CD4-positive, CD25-positive, alpha-beta regulatory T cell (primary cell): Measurements from ENCODE around the gene ZMPSTE24. TPM values are rescaled to one million over a fixed set of nuclear protein-coding genes. Genes with fewer than 3 reads are reported as not detected.

Experiments used
- ATAC-seq, 2 donors: fragments of 150-1000 bp; cut with Tn5 transposase; one replicate each; pipeline ENCODE4 v1.10.0; 2021; ENCODE audit warnings: low read depth in 2 of 2, moderate number of reproducible peaks in 2 of 2, moderate library complexity in 1 of 2
- DNase-seq, 3 donors: peaks; one replicate each; pipeline versions ENCODE4 v3.0.0 to v3.0.0-alpha.2; 2012 to 2022; ENCODE audit warnings: mixed read lengths in 1 of 3
- H3K27ac ChIP-seq: one replicate; pipeline ENCODE4 v1.7.0; 2013; ENCODE audit warnings: mild to moderate bottlenecking, low read length; ENCODE audit not compliant: insufficient read depth, poor library complexity, severe bottlenecking
- H3K27me3 ChIP-seq: one replicate; pipeline ENCODE4 v1.7.0; 2013; ENCODE audit warnings: low read length; ENCODE audit not compliant: control insufficient read depth, insufficient read depth
- H3K36me3 ChIP-seq: one replicate; pipeline ENCODE4 v1.7.0; 2013; ENCODE audit warnings: mild to moderate bottlenecking, low read length, moderate library complexity; ENCODE audit not compliant: control insufficient read depth, insufficient read depth
- H3K4me1 ChIP-seq: 2 replicates; pipeline ENCODE4 v1.7.0; 2013; ENCODE audit warnings: mild to moderate bottlenecking, low read length; ENCODE audit not compliant: insufficient read depth, control insufficient read depth, poor library complexity, severe bottlenecking
- H3K4me3 ChIP-seq: one replicate; pipeline ENCODE4 v1.7.0; 2013; ENCODE audit warnings: low read depth, mild to moderate bottlenecking, low read length, moderate library complexity
- H3K9me3 ChIP-seq, 2 experiments: 1 replicate in 1 of 2; 2 replicates in 1 of 2; pipeline ENCODE4 v1.7.0; 2013; ENCODE audit warnings: low read length in 2 of 2, mild to moderate bottlenecking in 1 of 2, moderate library complexity in 1 of 2; ENCODE audit not compliant: control insufficient read depth in 2 of 2
- H3K27ac Mint-ChIP-seq, 3 donors: one replicate each; pipeline ENCODE4 v1.8.0; 2020 to 2022; ENCODE audit warnings: mild to moderate bottlenecking in 3 of 3, mixed read lengths in 3 of 3, moderate library complexity in 2 of 3
- H3K27me3 Mint-ChIP-seq: one replicate; pipeline ENCODE4 v1.8.0; 2022; ENCODE audit warnings: mild to moderate bottlenecking, mixed read lengths
- H3K36me3 Mint-ChIP-seq: one replicate; pipeline ENCODE4 v1.8.0; 2020; ENCODE audit warnings: mixed read lengths
- H3K4me1 Mint-ChIP-seq, 4 donors: one replicate each; pipeline ENCODE4 v1.8.0; 2020 to 2022; ENCODE audit warnings: mixed read lengths in 4 of 4, mild to moderate bottlenecking in 1 of 4
- H3K4me3 Mint-ChIP-seq, 4 donors: one replicate each; pipeline ENCODE4 v1.8.0; 2020 to 2022; ENCODE audit warnings: mild to moderate bottlenecking in 4 of 4, mixed read lengths in 4 of 4, moderate library complexity in 3 of 4
- H3K9me3 Mint-ChIP-seq, 7 donors: one replicate each; pipeline ENCODE4 v1.8.0; 2020 to 2022; ENCODE audit warnings: mixed read lengths in 7 of 7, mild to moderate bottlenecking in 3 of 7, moderate library complexity in 2 of 7
- polyA plus RNA-seq, 4 donors: library from polyadenylated mRNA; unstranded; fragments of 300-500 nt; fragmentation: Illumina TruSeq; gene quantifications; one replicate each; pipeline ENCODE4 v1.2.3, GENCODE V29; 2021
- total RNA-seq: library from RNA; stranded (reverse); gene quantifications from one replicate; pipeline ENCODE4 v1.2.3, GENCODE V29; 2022

Gene ZMPSTE24
- total and polyA plus RNA-seq, 5 donors from 2014 or later: 12.2 to 35.1 (median 31.8) TPM

DNA sequence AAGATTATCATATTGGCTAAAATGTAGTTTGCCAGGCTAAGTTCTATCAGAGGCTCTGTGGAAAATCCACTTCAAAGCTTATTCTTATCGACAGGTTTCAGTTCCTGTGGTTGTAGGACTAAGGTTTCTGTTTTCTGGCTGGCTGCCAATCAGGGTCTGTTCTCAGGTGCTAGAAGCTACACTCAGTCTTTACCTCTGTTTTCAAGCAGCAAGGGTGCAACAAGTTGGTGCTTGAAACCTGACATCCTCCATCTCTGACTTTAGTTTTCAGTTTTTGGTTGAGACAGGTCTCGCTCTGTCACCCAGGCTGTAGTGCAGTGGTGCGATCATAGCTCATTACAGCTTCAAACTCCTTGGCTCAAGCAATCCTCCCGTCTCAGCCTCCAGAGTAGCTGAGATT is 25.6 kb upstream of the ZMPSTE24 start:
- Histone ChIP-seq H3K27me3 (no peaks in the 10 kb centered on the region), H3K9me3 (no peaks in the 10 kb centered on the region), H3K4me3 (peak overlapping the region; percentile 27), H3K4me1 (peaks cover 15% of the 10 kb centered on the region), H3K27ac (peak overlapping the region; percentile 37), H3K36me3 (peaks cover 41% of the 10 kb centered on the region)
- H3K27me3 Mint-ChIP-seq: no peaks in the 10 kb centered on the region
- H3K4me1 Mint-ChIP-seq: peaks cover 18 to 43% (median 25%) of the 10 kb centered on the region in 4 donors
- H3K9me3 Mint-ChIP-seq: peaks cover 0 to 3% (median 0%) of the 10 kb centered on the region in 7 donors
- H3K4me3 Mint-ChIP-seq: peak overlapping the region in 3 of 4 donors; percentile 36 to 71 (median 63)
- H3K27ac Mint-ChIP-seq: peak overlapping the region in 2 of 3 donors; percentile 80 to 82
- ATAC-seq (peak; percentile 79 to 85), DNase-seq (peak; percentile 50 to 95 (median 79))
- peaks cover 62% of the 10 kb centered on the region for H3K36me3 Mint-ChIP-seq

DNA sequence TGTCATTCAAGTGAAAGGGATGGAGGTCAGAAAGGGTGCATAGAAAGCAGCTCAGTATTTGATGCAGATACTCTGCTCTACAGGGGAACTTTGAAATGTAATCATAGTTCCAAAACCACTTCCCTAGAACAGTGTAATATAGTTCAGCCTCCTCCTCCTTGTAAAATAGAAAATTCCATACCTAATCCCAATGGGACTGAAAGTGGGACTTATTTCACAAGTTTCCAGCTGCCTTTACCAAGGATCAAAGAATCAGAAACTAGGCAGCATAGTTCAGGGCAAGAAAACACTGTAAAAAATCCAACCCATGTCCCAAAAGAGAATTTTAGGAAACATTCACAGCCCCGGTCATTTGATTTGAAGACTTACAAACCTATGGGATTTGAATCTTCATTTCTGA is 18.4 kb upstream of the ZMPSTE24 start:
- Histone ChIP-seq H3K4me3 (no peak overlapping the region), H3K9me3 (no peaks in the 10 kb centered on the region), H3K4me1 (peaks cover 12% of the 10 kb centered on the region), H3K36me3 (peaks cover 26% of the 10 kb centered on the region), H3K27me3 (no peaks in the 10 kb centered on the region), H3K27ac (no peak overlapping the region)
- H3K36me3 Mint-ChIP-seq: peaks cover 41% of the 10 kb centered on the region
- peaks cover 12 to 43% (median 21%) of the 10 kb centered on the region in 4 donors for H3K4me1 Mint-ChIP-seq
- H3K27me3 Mint-ChIP-seq: no peaks in the 10 kb centered on the region
- ATAC-seq (no peak), DNase-seq (no peak)
- no peaks in the 10 kb centered on the region for H3K9me3 Mint-ChIP-seq
- H3K4me3 Mint-ChIP-seq: no peak overlapping the region
- peak overlapping the region in 1 of 3 donors; percentile 5 for H3K27ac Mint-ChIP-seq

DNA sequence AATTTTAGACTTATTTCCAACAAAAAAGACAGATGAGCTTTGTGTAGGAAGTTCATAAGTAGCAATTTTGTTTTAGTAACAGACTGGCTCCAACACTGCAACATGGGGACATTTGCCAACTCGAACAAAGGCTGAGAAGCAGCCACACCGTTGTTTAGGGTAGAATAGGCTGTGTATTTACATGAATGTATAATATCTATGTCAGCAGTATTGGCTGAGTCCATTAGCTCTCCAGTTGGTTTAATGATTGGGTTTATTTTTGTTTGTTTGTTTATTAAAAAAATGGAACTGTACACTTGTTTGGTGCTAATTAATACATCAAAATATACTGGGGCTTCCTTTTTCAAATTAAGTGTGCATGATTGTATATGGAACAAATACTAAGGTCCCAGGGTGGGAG is 17.6 kb upstream of the ZMPSTE24 start:
- Mint-ChIP-seq H3K4me1 (peaks cover 12 to 43% (median 21%) of the 10 kb centered on the region in 4 donors), H3K4me3 (no peak overlapping the region), H3K9me3 (peaks cover 0 to 2% (median 0%) of the 10 kb centered on the region in 7 donors), H3K27ac (no peak overlapping the region), H3K36me3 (peaks cover 38% of the 10 kb centered on the region), H3K27me3 (no peaks in the 10 kb centered on the region)
- peaks cover 12% of the 10 kb centered on the region for H3K4me1 ChIP-seq
- H3K9me3 ChIP-seq: no peaks in the 10 kb centered on the region
- no peaks in the 10 kb centered on the region for H3K27me3 ChIP-seq
- H3K36me3 ChIP-seq: peaks cover 26% of the 10 kb centered on the region
- no peak for ATAC-seq
- DNase-seq: no peak
- no peak overlapping the region for H3K27ac ChIP-seq
- H3K4me3 ChIP-seq: no peak overlapping the region

DNA sequence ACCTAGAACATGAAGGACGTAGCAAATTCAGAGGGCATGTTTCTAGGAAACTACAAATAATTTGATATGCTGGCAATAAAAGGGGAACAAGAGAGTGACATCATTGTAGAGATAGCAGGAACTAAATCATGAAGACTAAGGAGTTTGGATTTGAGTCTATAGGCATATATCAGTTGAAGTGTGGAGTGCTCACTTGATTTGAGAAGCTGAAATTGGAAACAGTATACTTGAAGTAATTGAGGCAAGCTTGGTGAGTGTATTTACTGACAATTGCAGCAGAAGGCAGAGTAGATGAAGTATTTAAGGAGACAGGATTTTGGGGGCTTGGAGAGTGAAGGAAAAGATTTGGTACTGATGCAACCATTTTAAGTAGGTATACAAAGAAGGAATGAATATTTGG is 16.7 kb upstream of the ZMPSTE24 start:
- Mint-ChIP-seq H3K27me3 (no peaks in the 10 kb centered on the region), H3K4me1 (peaks cover 12 to 43% (median 21%) of the 10 kb centered on the region in 4 donors), H3K4me3 (peak overlapping the region; percentile 1 to 28 (median 8)), H3K27ac (peak overlapping the region; percentile 14 to 97 (median 72)), H3K36me3 (peaks cover 29% of the 10 kb centered on the region), H3K9me3 (peaks cover 0 to 2% (median 0%) of the 10 kb centered on the region in 7 donors)
- DNase-seq (no peak), ATAC-seq (peak; percentile 5 to 19)
- Histone ChIP-seq H3K9me3 (no peaks in the 10 kb centered on the region), H3K36me3 (peaks cover 17% of the 10 kb centered on the region), H3K27me3 (no peaks in the 10 kb centered on the region), H3K4me1 (peaks cover 12% of the 10 kb centered on the region), H3K4me3 (peak overlapping the region; percentile 51), H3K27ac (peak overlapping the region; percentile 55)

DNA sequence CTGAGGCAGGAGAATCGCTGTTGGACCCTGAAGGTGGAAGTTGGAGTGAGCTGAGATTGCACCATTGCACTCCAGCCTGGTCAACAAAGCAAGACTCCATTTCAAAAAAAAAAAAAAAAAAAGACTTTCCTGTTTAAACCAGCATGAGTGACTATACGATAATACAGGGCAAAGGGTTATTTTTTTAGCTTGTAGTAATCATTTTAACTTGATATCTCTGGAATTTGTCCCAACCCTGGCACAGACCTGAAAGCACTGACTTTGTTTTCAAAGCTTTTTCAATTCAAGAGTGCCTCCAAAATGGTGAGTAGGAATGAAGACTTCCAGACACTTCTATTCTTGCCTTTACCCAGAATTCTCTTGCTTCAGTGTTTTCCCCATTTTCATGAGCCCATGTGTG is 14.7 kb upstream of the ZMPSTE24 start:
- H3K9me3 ChIP-seq: no peaks in the 10 kb centered on the region
- H3K4me3 Mint-ChIP-seq: no peak overlapping the region
- no peak overlapping the region for H3K27ac ChIP-seq
- H3K4me3 ChIP-seq: no peak overlapping the region
- peaks cover 12% of the 10 kb centered on the region for H3K36me3 Mint-ChIP-seq
- DNase-seq (no peak), ATAC-seq (no peak)
- H3K27me3 ChIP-seq: no peaks in the 10 kb centered on the region
- H3K27ac Mint-ChIP-seq: peak overlapping the region in 2 of 3 donors; percentile 5 to 19
- no peaks in the 10 kb centered on the region for H3K27me3 Mint-ChIP-seq
- H3K4me1 Mint-ChIP-seq: peaks cover 11 to 41% (median 20%) of the 10 kb centered on the region in 4 donors
- peaks cover 12% of the 10 kb centered on the region for H3K4me1 ChIP-seq
- H3K36me3 ChIP-seq: no peaks in the 10 kb centered on the region
- H3K9me3 Mint-ChIP-seq: peaks cover 0 to 2% (median 0%) of the 10 kb centered on the region in 7 donors

DNA sequence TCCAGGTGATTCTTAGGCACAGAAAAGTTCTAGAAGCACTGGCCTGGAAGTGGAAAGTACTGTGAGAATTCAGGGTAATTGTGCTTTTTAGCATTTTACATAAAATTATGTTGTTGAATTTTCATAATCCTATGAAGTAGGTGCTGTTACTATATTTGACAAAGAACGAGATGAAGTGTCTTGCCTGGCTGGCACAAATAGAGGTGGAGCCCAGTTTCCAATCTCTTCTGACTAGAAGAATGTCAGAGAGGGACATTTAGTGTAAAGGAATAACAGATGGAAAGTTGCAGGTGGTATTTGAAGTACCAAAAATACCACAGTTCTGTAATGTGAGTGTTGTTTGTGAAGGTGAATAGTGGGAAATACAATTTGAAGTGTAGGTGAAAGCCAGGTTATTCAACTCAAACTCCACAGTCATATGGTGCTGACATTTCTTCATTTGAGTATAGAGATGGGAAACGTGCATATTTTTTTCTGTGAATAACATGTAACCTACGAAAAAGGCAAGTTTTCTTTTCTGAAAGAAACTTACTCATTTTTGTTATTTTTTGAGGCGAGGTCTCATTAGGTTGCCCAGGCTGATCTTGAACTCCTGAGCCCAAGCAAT is 13.8 kb upstream of the ZMPSTE24 start:
- Histone ChIP-seq H3K4me3 (no peak overlapping the region), H3K36me3 (no peaks in the 10 kb centered on the region), H3K9me3 (no peaks in the 10 kb centered on the region), H3K27me3 (no peaks in the 10 kb centered on the region), H3K27ac (no peak overlapping the region), H3K4me1 (peaks cover 12% of the 10 kb centered on the region)
- H3K4me1 Mint-ChIP-seq: peaks cover 7 to 38% (median 20%) of the 10 kb centered on the region in 4 donors
- H3K4me3 Mint-ChIP-seq: no peak overlapping the region
- H3K27me3 Mint-ChIP-seq: no peaks in the 10 kb centered on the region
- peaks cover 0 to 2% (median 0%) of the 10 kb centered on the region in 7 donors for H3K9me3 Mint-ChIP-seq
- peaks cover 6% of the 10 kb centered on the region for H3K36me3 Mint-ChIP-seq
- no peak for ATAC-seq
- DNase-seq: no peak
- H3K27ac Mint-ChIP-seq: peak overlapping the region in 1 of 3 donors; percentile 19

- no peaks in the 10 kb centered on the region for H3K36me3 Mint-ChIP-seq
- H3K4me1 Mint-ChIP-seq: peaks cover 6 to 26% (median 18%) of the 10 kb centered on the region in 4 donors
- DNase-seq: no peak
- Histone ChIP-seq H3K9me3 (no peaks in the 10 kb centered on the region), H3K27me3 (no peaks in the 10 kb centered on the region), H3K36me3 (no peaks in the 10 kb centered on the region), H3K27ac (no peak overlapping the region), H3K4me1 (peaks cover 12% of the 10 kb centered on the region), H3K4me3 (no peak overlapping the region)
- peak overlapping the region in 1 of 3 donors; percentile 57 for H3K27ac Mint-ChIP-seq
- H3K27me3 Mint-ChIP-seq: no peaks in the 10 kb centered on the region
- peaks cover 0 to 2% (median 0%) of the 10 kb centered on the region in 7 donors for H3K9me3 Mint-ChIP-seq
- no peak for ATAC-seq
- no peak overlapping the region for H3K4me3 Mint-ChIP-seq
Observed at GRCh38 chr1:40245686-40246085, 12.3 kb upstream of the ZMPSTE24 start.

DNA sequence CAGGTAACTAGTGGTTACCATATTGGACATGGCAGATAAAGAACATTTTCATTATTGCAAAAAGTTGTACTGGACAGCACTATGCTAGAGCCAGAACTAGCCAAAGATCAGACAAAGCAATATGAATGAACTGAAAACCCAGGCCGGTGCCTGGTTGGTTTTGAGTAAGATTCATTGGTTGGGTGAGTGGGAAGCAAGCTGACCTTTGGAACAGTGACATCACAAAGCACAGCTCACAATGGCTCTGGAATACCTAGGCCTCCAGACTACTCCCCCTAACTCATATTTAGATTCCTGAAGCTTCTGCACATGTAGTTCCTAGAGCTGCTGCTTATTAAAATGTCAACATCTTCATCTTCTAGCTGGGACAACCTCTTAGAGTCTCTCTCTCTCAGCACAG is 10.4 kb upstream of the ZMPSTE24 start, which contains the start of gene TMCO2:
Gene TMCO2, plus strand, starts transcription at position 283 of the 400 bp plus-strand sequence. Its CDS starts 57 bp downstream, at position 340.
- DNase-seq (no peak), ATAC-seq (no peak)
- no peaks in the 10 kb centered on the region for H3K27me3 Mint-ChIP-seq
- Histone ChIP-seq H3K4me3 (no peak within 1 kb of the TSS), H3K27me3 (no peaks in the 10 kb centered on the region), H3K27ac (no peak within 1 kb of the TSS), H3K4me1 (no peaks in the 10 kb centered on the region), H3K36me3 (no peaks in the 10 kb centered on the region), H3K9me3 (no peaks in the 10 kb centered on the region)
- H3K27ac Mint-ChIP-seq: no peak within 1 kb of the TSS
- peaks cover 0 to 2% (median 0%) of the 10 kb centered on the region in 7 donors for H3K9me3 Mint-ChIP-seq
- peaks cover 0 to 21% (median 10%) of the 10 kb centered on the region in 4 donors for H3K4me1 Mint-ChIP-seq
- H3K4me3 Mint-ChIP-seq: no peak within 1 kb of the TSS
- no peaks in the 10 kb centered on the region for H3K36me3 Mint-ChIP-seq
